Activated gamma-delta T cell treated with Interleukin-2 at 50 U/mL for 16 hours (primary cell): ENCODE results near the gene GLI2.

Source experiments
- DNase-seq: peaks from one replicate; pipeline ENCODE4 v3.0.0-alpha.2; 2020

GLI2 gene

GRCh38 chr2:120759543-120760331 lies 24.1 kb downstream of the GLI2 start:
- DNase-seq = no peak

GRCh38 chr2:120760446-120761135 lies 24.9 kb downstream of the GLI2 start:
- no peak for DNase-seq

DNA sequence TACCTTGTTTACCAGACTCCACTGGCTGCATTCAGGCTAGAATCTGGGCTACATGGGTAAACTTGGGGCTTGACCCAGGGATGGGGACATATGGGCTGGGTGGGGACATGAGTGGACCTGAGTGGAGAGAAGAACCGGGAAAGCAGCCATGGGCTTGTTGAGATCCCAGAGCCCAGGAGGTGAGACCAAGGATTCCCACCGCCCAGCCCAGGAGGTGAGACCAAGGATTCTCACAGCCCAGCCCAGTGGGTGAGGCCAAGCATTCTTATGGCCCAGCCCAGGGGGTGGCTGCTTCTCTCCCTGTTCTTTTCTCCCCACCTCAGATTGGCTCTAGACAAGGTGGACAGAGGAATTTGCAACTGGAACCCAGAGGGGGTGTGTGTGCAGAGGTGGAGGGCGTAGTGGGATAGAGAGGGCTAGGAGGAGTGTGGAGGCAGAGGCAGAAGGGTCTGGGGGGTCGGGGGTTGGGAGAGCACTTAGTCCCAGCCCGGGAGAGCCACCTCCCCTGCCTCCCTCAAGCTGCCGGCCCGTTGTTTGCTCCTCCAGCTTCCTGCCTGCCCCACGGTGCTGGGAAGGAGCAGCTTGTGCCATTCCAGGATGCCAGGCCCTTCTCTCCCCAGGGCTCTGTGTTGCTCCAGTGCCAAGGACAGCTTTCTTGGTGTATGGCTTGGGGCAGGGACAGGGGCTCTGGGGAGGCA lies 25.6 kb downstream of the GLI2 start:
- DNase-seq = no peak

- DNase-seq = no peak
Measured at GRCh38 chr2:120761911-120762310, 26.2 kb downstream of the GLI2 start.

DNA sequence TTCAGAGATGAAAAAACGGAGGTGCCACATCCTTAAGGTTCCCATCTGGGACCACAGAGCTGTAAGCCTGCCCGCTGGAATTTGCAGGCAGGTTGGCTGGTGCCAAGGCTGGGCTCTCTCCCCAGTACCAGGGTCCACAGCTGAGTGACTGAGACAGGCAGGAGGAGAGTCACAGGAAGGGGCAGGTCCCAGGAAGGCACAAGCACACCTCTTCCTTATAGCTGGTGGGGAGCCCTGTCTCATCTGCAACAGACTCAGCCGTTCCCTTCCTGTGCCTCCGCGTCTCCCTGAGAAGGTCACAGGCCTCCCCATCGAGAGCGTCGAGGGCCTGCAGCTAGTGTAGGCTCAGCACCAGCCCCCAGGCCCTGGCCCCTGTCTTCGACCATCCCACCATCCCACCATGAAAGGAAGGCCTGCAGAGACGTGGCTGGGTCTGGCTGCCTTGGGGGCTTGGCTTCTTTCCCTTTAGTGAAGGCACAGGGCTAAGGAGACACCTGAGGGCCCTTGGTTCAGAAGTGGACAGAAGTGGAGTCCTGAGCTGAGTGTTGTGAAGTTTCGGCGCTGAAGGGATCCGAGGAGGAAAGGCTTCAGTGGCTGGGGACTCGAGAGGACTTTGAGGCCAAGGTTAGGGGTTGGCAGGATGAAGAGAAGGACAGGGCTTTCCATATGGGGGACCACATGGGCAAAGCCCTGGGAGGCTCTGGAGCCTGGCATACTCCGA lies 26.8 kb downstream of the GLI2 start:
- DNase-seq = no peak

- no peak for DNase-seq
Measured at GRCh38 chr2:120763508-120763907, 27.8 kb downstream of the GLI2 start.

- DNase-seq = no peak
Measured at GRCh38 chr2:120763931-120764330, 28.3 kb downstream of the GLI2 start.

GRCh38 chr2:120764492-120764891 lies 28.8 kb downstream of the GLI2 start:
- no peak for DNase-seq

DNA sequence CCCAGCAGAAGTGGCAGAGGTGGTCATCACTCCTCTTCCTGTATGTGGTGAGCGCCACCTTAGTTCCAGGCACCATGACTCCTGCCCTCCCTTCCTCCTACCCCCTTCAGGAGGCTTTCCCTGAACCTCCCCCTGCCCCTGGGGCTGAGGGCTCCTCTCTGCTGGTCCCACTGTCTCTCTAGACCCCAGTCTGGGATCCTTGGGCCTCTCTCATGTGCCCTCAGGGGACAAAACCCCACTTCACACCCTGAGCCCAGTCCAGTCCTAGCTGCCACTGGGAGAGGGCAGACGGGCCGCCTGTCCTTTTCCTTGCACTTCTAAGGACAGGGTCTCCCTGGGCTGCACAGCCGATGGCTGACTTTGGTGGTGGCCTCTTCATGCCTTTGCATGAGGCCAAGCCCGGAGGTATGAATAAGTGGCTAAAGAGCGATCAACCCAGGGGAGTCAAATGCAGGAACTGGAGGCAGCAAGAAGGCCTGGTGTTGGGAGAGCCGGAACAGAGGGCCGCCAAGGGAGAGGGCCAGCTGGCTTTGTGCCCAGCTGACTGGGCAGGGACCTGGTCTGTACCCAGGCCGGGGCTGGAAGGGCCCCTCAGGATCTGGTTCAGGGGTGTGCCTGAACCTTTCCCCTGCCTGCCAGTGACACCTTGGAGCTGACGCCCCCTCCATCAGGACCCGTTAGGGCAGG lies 29.5 kb downstream of the GLI2 start:
- no peak for DNase-seq

DNA sequence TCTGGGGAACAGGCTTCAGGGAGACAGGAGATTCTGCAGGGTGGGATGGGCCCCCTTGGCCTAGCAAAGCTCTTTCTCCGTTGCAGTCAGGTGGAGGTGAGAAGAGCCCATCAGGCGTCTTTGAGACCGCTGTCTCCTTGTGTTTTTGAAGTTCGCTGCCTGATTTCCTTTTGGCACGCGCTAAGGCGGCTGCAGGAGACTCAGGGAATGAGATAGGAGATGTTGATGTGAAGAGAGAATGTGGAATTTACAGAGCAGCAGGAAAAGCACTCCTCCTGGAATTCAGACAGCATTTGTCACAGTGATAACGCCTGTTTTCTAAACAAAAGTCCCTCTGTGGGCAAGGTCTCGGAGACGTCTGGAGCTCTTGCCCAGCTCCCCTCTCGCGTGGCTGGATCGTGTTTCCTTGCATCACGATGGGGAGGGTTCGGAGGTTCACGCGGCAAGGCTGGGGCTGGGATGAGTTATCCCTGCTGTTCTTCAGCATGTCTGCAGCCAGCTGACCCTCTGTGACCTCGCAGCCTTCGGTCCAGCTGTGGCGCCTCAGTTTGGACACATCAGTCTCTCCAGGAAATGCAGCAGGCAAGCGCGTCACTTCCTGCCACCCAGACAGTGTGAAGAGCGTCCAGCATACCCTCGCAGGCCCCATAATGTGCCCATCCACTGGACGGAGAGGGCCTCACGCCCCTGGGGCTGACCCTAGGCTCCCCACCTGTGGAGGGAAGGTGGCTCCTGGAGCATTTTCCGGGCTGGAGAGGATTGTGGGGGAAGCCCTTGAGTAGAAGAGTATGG lies 30.2 kb downstream of the GLI2 start:
- no peak for DNase-seq

DNA sequence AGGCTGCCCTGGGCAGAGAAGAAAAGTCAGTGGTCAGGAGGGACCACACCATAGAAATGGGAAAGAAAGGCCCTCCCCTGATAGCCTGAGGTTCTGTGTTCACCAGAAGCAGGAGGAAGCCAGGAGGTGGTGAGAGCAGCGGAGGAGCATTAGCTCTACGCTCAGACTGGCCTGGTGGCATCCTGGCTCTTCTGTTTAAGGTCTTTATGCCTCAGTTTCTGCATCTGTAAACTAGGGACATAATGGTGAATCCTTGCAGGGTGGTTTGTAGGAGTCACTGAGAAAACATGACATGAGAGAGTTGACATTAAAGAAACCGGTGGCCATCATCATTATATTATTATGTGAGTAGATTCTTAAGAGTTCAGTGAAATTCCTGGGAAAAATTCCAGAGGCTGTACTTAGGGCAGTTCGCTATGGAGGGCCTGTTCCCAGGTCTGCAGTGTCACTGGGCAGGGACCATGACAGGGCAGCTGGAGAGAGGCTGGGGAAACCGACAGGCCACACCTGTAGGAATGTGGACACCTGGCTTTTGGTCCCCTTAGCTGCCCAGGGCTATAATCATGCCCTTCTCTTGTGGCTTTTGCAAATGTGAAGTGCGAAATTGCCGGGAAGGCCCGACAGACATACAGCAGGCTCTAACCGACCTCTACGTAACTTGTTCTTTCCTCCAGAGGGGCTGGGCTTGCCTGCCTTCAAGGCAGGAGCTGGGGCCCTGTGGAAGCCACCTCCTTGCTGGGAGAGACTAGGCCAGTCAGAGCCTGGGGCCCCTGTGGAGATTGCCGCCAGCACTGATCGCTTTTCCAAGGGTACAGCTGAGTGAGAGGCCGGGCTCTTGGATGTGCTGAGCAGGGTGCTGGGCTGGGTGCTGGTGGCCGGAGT lies 31.0 kb downstream of the GLI2 start:
- no peak for DNase-seq

DNA sequence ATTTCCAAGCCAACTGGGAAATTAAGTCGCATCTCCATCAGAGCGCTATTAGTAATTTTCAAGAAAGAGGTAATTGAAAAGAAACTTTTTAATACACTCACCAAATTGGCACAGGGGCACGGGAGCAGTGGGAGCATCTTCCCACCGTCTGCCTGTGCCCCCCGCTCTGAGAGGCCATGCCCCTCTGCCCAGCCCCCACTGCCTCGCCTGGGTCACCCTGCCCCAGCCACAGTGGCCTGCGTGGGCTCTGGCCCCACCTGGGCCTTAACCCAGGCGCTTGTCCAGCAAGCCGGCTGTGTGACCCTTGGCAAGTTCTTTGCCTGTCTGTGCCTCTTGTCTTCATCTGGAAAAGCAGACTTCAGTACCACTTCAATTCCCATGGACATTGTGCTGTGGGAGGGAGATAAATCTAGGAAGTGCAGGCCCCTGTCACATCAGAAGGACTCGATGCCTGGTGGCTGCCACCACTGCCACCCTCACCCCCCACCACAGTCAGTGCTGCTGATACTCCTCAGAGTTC lies 31.9 kb downstream of the GLI2 start:
- no peak for DNase-seq

- DNase-seq = no peak
Measured at GRCh38 chr2:120768112-120769048, 32.7 kb downstream of the GLI2 start.

DNA sequence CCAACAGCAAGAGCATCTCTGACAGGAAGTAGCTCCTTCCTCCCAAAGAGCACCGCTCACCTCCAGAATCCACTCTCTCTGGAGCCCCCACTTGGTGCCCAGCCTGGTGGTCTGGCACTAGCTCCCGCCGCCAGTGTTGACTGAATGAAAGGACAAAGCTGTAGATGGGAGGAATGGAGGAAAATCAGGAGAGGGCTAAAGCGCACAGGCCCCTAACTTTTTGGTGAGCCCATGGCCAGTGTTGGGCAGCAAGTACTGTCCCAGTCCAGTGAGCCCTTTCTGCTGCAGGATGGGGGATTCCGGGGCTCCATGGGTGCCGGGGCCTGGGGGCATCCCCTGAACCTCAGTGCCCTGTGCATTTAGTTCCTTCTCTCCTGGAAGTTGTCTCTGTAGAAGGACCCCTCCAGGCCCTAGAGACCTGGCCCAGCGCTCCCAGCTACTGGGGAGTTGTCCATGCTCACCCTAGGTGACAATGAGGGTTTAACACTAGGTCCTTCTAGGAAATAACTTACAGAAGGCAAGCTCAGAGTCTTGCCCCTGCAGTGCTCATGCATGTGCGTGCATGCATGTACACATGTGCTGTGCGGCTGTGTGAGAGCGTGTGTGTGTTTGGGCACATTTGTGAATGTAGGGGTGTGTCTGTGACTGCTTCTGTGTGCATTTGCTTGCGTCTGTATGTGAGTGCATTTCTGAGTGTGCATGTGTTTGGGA lies 33.6 kb downstream of the GLI2 start:
- no peak for DNase-seq

- no peak for DNase-seq
Measured at GRCh38 chr2:120769787-120770120, 34.1 kb downstream of the GLI2 start.

GRCh38 chr2:120770176-120770575 lies 34.5 kb downstream of the GLI2 start:
- DNase-seq = no peak

GRCh38 chr2:120770641-120771040 lies 35.0 kb downstream of the GLI2 start:
- DNase-seq = no peak

DNA sequence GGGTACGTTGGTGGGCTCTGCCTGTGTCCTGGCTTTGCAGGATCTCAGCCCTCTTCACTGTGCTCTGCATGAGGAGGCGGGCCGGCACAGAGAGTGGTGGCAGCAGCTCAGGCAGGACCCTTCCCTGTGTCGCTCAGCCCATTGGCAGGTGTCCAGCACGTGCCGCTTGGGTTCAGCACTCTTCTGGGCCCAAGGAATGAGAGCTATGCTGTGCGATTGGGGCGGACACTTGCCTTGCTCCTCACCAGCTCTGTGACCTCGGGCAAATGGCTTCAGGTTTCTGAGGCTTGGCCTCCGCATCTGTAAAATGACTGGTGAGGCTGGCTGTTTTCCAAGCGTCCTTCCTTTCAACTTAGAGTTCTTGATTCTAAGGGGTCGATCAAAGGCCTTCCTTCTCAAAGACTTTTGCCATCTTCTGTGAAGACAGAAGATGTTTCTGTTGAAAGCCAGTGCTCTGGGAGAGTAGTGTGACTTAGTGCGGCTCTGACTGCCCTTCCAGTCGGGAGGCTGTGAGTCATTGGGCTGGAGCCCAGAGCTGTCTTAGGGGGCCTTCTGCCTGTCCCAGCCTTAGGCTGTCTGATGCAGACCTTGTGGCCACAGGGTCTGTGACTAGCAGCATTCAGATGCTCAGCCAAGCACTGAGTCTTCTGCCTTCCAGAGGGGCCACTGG lies 35.6 kb downstream of the GLI2 start:
- no peak for DNase-seq
